ENCODE data around the gene KCNC1.

KCNC1 gene

GRCh38 chr11:17755891-17756290 is 21.3 kb downstream of the KCNC1 start:
- no peak for DNase-seq (ENCODE audit: low read depth)

- no peak for DNase-seq (ENCODE audit: low read depth)
These were observed 25.8 kb downstream of the KCNC1 start for GRCh38 chr11:17760102-17761029.

GRCh38 chr11:17762309-17762974 is 27.9 kb downstream of the KCNC1 start:
- no peak for DNase-seq (ENCODE audit: low read depth)

- no peak for DNase-seq (ENCODE audit: low read depth)
These were observed 28.7 kb downstream of the KCNC1 start for GRCh38 chr11:17763244-17763643.

GRCh38 chr11:17763703-17764102 is 29.1 kb downstream of the KCNC1 start:
- DNase-seq (ENCODE audit: low read depth): no peak

GRCh38 chr11:17764446-17765218 is 30.1 kb downstream of the KCNC1 start:
- no peak for DNase-seq (ENCODE audit: low read depth)

- DNase-seq (ENCODE audit: low read depth): no peak
These were observed 30.9 kb downstream of the KCNC1 start for GRCh38 chr11:17765356-17766072.

- DNase-seq (ENCODE audit: low read depth): no peak
These were observed 31.4 kb downstream of the KCNC1 start for GRCh38 chr11:17766073-17766359.

- DNase-seq (ENCODE audit: low read depth): no peak
These were observed 32.0 kb downstream of the KCNC1 start for GRCh38 chr11:17766590-17766989.

- DNase-seq (ENCODE audit: low read depth): no peak
These were observed 32.8 kb downstream of the KCNC1 start for GRCh38 chr11:17767301-17767885.

GRCh38 chr11:17767914-17768313 is 33.3 kb downstream of the KCNC1 start:
- no peak for DNase-seq (ENCODE audit: low read depth)

- no peak for DNase-seq (ENCODE audit: low read depth)
These were observed 34.0 kb downstream of the KCNC1 start for GRCh38 chr11:17768547-17768946.

- DNase-seq (ENCODE audit: low read depth): no peak
These were observed 34.6 kb downstream of the KCNC1 start for GRCh38 chr11:17769218-17769617.

GRCh38 chr11:17770048-17770652 is 35.6 kb downstream of the KCNC1 start:
- DNase-seq (ENCODE audit: low read depth): no peak

GRCh38 chr11:17770917-17771316 is 36.3 kb downstream of the KCNC1 start:
- no peak for DNase-seq (ENCODE audit: low read depth)

- DNase-seq (ENCODE audit: low read depth): no peak
These were observed 36.8 kb downstream of the KCNC1 start for GRCh38 chr11:17771415-17771814.

- no peak for DNase-seq (ENCODE audit: low read depth)
These were observed 37.3 kb downstream of the KCNC1 start for GRCh38 chr11:17771841-17772401.

GRCh38 chr11:17772704-17773600 is 38.4 kb downstream of the KCNC1 start:
- DNase-seq (ENCODE audit: low read depth): no peak

- DNase-seq (ENCODE audit: low read depth): no peak
These were observed 39.1 kb downstream of the KCNC1 start for GRCh38 chr11:17773674-17774073.
